ENCODE measurements around the gene AJAP1.

GRCh38 chr1:4693891-4694290, 39.5 kb downstream of the AJAP1 start:
- no peak for TF ChIP-seq CTCF (conservative IDR thresholded peaks at IDR 0.05; ENCODE audit: low read depth in 2 of 2)
- TF ChIP-seq REST (IDR thresholded peaks at IDR 0.05; ENCODE audit: unreplicated experiment): no peak
- TF ChIP-seq EZH2 (IDR thresholded peaks at IDR 0.05; ENCODE audit: low read depth, unreplicated experiment): no peak
- TF ChIP-seq POLR2AphosphoS5 (IDR thresholded peaks at IDR 0.05; ENCODE audit: low read depth): no peak
- no peak for TF ChIP-seq ZNF114 (CRISPR knock-in tag; IDR thresholded peaks at IDR 0.05)

Measured in GM23338 (cell line).